Neuronal stem cell (in vitro differentiated cells): ENCODE measurements around the gene BIRC5.

Source experiments
- DNase-seq: peaks from one replicate; pipeline ENCODE4 v3.0.0-alpha.2; 2013; ENCODE audit warnings: low spot score
- H2AFZ ChIP-seq: one replicate; pipeline ENCODE4 v1.6.1; 2013; ENCODE audit warnings: mild to moderate bottlenecking, low read length, inconsistent platforms
- H2AK5ac ChIP-seq: 2 replicates; pipeline ENCODE4 v1.6.1; 2013; ENCODE audit warnings: low read depth, mild to moderate bottlenecking, inconsistent platforms, low read length, moderate library complexity, mixed read lengths
- H2BK120ac ChIP-seq: 2 replicates; pipeline ENCODE4 v1.6.1; 2013; ENCODE audit warnings: low read depth, mild to moderate bottlenecking, inconsistent platforms, low read length, moderate library complexity, mixed read lengths
- H2BK12ac ChIP-seq: one replicate; pipeline ENCODE4 v1.6.1; 2013; ENCODE audit warnings: low read length, inconsistent platforms
- H2BK15ac ChIP-seq: 2 replicates; pipeline ENCODE4 v1.6.1; 2013; ENCODE audit warnings: mild to moderate bottlenecking, low read length, inconsistent platforms, mixed read lengths
- H2BK5ac ChIP-seq: one replicate; pipeline ENCODE4 v1.6.1; 2013; ENCODE audit warnings: inconsistent platforms, mild to moderate bottlenecking, low read length, moderate library complexity
- H3K14ac ChIP-seq: one replicate; pipeline ENCODE4 v1.6.1; 2013; ENCODE audit warnings: low read length, inconsistent platforms
- H3K18ac ChIP-seq: 2 replicates; pipeline ENCODE4 v1.6.1; 2013; ENCODE audit warnings: low read length, inconsistent platforms
- H3K23ac ChIP-seq: 2 replicates; pipeline ENCODE4 v1.6.1; 2013; ENCODE audit warnings: low read depth, mild to moderate bottlenecking, mixed read lengths, low read length, inconsistent platforms; ENCODE audit not compliant: poor library complexity
- H3K27ac ChIP-seq: replicated peaks from 3 replicates; pipeline ENCODE4 v1.5.1; 2013; ENCODE audit warnings: low read length, inconsistent platforms
- H3K27me3 ChIP-seq, 3 experiments: 2 replicates each; pipeline ENCODE4 v1.6.1; 2013; ENCODE audit warnings: low read length in 3 of 3, mild to moderate bottlenecking in 2 of 3, inconsistent platforms in 1 of 3, low read depth in 1 of 3, mixed read lengths in 1 of 3, moderate library complexity in 1 of 3; ENCODE audit not compliant: control insufficient read depth in 3 of 3, insufficient read depth in 3 of 3
- H3K36me3 ChIP-seq, 2 donors: replicated peaks in 1 of 2; 2 replicates each; pipeline ENCODE4 v1.6.1; 2013; ENCODE audit warnings: low read length in 2 of 2; ENCODE audit not compliant: control insufficient read depth in 2 of 2, insufficient read depth in 2 of 2
- H3K4ac ChIP-seq: 2 replicates; pipeline ENCODE4 v1.6.1; 2013; ENCODE audit warnings: inconsistent platforms, mild to moderate bottlenecking, low read length, moderate library complexity
- H3K4me1 ChIP-seq, 2 donors: 1 replicate in 1 of 2; 2 replicates in 1 of 2; pipeline ENCODE4 v1.6.1; 2013; ENCODE audit warnings: low read length in 2 of 2, low read depth in 1 of 2; ENCODE audit not compliant: control insufficient read depth in 2 of 2, insufficient read depth in 1 of 2
- H3K4me2 ChIP-seq: one replicate; pipeline ENCODE4 v1.6.1; 2013; ENCODE audit warnings: mild to moderate bottlenecking, low read length, inconsistent platforms; ENCODE audit not compliant: insufficient read depth, poor library complexity, severe bottlenecking
- H3K4me3 ChIP-seq, 2 donors: 2 replicates each; pipeline ENCODE4 v1.5.1; 2013; ENCODE audit warnings: low read length in 2 of 2, mild to moderate bottlenecking in 2 of 2, inconsistent platforms in 1 of 2, moderate library complexity in 1 of 2
- H3K79me1 ChIP-seq: one replicate; pipeline ENCODE4 v1.6.1; 2013; ENCODE audit warnings: low read depth, mild to moderate bottlenecking, inconsistent platforms, low read length, moderate library complexity
- H3K9ac ChIP-seq: one replicate; pipeline ENCODE4 v1.6.1; 2013; ENCODE audit warnings: mild to moderate bottlenecking, low read depth, low read length, inconsistent platforms; ENCODE audit not compliant: poor library complexity
- H3K9me3 ChIP-seq, 2 donors: replicated peaks in 1 of 2; 2 replicates each; pipeline versions ENCODE3 to v1.6.1; 2013; ENCODE audit warnings: low read length in 2 of 2, mild to moderate bottlenecking in 2 of 2, inconsistent platforms in 1 of 2, low read depth in 1 of 2, mixed read lengths in 1 of 2, moderate library complexity in 1 of 2; ENCODE audit not compliant: control insufficient read depth in 2 of 2, insufficient read depth in 1 of 2
- H4K8ac ChIP-seq: one replicate; pipeline ENCODE4 v1.6.1; 2013; ENCODE audit warnings: low read depth, mild to moderate bottlenecking, inconsistent platforms, low read length, moderate library complexity
- H4K91ac ChIP-seq: one replicate; pipeline ENCODE4 v1.6.1; 2013; ENCODE audit warnings: low read length, low read depth, mild to moderate bottlenecking, inconsistent platforms; ENCODE audit not compliant: poor library complexity
- WGBS, 2 donors: extraction: QIAGEN DNeasy Blood & Tissue Kit; methylation state at CpG; one replicate each; pipeline ENCODE4 v1.1.7; 2013; ENCODE audit warnings: missing lambda C conversion rate in 2 of 2, mixed read lengths in 1 of 2; ENCODE audit not compliant: insufficient read length in 2 of 2, insufficient replicate concordance in 1 of 2; ENCODE audit errors: extremely low coverage in 2 of 2; 5-methylcytosine and 5-hydroxymethylcytosine counted together

The BIRC5 gene

DNA sequence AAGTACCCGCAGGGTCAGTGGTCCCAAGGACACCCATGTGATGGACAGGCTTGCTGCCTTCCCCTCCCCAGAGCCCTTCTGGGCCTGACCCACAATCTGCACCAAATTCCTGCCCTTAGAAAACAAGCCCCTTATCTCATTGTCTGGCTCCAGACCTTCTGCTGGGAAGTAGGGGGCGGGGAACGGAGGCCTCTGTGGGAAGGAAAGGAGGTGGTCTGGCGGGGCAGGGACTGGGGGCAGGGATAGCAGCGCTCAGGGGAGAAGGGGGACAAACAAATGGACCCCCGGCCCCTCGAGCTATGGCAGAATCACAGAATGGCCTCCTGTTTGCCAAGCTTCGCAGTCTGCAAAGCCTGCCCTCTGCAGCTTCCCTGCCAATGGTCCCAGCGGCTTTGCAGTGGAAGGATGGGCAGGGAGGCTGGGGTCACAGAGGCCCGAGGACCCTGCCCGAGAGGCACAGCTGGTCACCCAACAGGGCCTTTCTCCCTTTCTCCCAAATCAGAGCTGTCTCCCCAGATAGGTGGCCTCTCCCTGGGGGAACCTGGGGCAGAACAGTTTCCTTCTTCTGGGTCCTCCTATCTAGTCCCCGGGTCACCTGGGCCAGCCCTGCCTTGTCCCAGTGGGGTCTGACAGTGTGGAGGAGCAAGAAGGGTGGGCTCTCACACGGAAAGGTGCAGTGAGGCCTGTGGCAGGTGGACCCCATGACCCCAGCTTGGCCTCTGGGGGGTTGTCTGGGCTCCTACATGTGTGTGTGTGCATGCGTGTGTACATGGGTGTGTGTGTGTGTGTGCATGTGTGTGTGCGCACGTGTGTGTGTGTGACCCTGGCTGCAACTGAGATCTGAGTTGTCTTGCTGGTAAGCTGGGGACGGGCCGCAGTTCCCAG, 42.9 kb downstream of the BIRC5 start:
- H3K79me1 ChIP-seq: peaks cover 4% of the 10 kb centered on the region
- peak overlapping the region; percentile 48 for H4K8ac ChIP-seq
- peak overlapping the region; percentile 94 for H2BK12ac ChIP-seq
- peak overlapping the region; percentile 97 for H2BK5ac ChIP-seq
- peak overlapping the region; percentile 97 for H3K23ac ChIP-seq
- peak overlapping the region; percentile 97 for H3K18ac ChIP-seq
- H2AFZ ChIP-seq: no peak overlapping the region
- WGBS, 2 donors: no CpG with 5 or more reads among the region's 18 CpGs
- DNase-seq: no peak
- peak overlapping the region; percentile 100 for H2BK120ac ChIP-seq
- no peaks in the 10 kb centered on the region for H3K9me3 ChIP-seq
- no peaks in the 10 kb centered on the region for H3K36me3 ChIP-seq
- no peak overlapping the region for H3K4ac ChIP-seq
- H4K91ac ChIP-seq: peak overlapping the region; percentile 77
- H3K27ac ChIP-seq: peak overlapping the region; percentile 38
- H3K4me3 ChIP-seq: no peak overlapping the region
- H3K4me2 ChIP-seq: no peak overlapping the region
- H2AK5ac ChIP-seq: peak overlapping the region; percentile 97
- H3K4me1 ChIP-seq: peaks cover 31 to 37% of the 10 kb centered on the region in 2 donors
- H2BK15ac ChIP-seq: peak overlapping the region; percentile 99
- peak overlapping the region; percentile 82 for H3K14ac ChIP-seq
- no peaks in the 10 kb centered on the region for H3K27me3 ChIP-seq
- H3K9ac ChIP-seq: no peak overlapping the region

- no peaks in the 10 kb centered on the region for H3K9me3 ChIP-seq
- H3K4me3 ChIP-seq: no peak overlapping the region
- peaks cover 4% of the 10 kb centered on the region for H3K79me1 ChIP-seq
- peak overlapping the region; percentile 58 for H4K91ac ChIP-seq
- peaks cover 31 to 37% of the 10 kb centered on the region in 2 donors for H3K4me1 ChIP-seq
- no peak for DNase-seq
- H3K36me3 ChIP-seq: no peaks in the 10 kb centered on the region
- H2AFZ ChIP-seq: no peak overlapping the region
- peak overlapping the region; percentile 80 for H2BK12ac ChIP-seq
- H3K9ac ChIP-seq: no peak overlapping the region
- H3K27ac ChIP-seq: no peak overlapping the region
- peak overlapping the region; percentile 96 for H2BK15ac ChIP-seq
- peak overlapping the region; percentile 46 for H3K23ac ChIP-seq
- no peak overlapping the region for H3K4me2 ChIP-seq
- peak overlapping the region; percentile 91 for H3K18ac ChIP-seq
- H2AK5ac ChIP-seq: peak overlapping the region; percentile 97
- no CpG with 5 or more reads among the region's 16 CpGs for WGBS, 2 donors
- no peak overlapping the region for H3K14ac ChIP-seq
- peak overlapping the region; percentile 97 for H2BK5ac ChIP-seq
- no peaks in the 10 kb centered on the region for H3K27me3 ChIP-seq
- H4K8ac ChIP-seq: no peak overlapping the region
- H3K4ac ChIP-seq: no peak overlapping the region
- peak overlapping the region; percentile 94 for H2BK120ac ChIP-seq
Measured at GRCh38 chr17:78257810-78258322, 43.8 kb downstream of the BIRC5 start.

DNA sequence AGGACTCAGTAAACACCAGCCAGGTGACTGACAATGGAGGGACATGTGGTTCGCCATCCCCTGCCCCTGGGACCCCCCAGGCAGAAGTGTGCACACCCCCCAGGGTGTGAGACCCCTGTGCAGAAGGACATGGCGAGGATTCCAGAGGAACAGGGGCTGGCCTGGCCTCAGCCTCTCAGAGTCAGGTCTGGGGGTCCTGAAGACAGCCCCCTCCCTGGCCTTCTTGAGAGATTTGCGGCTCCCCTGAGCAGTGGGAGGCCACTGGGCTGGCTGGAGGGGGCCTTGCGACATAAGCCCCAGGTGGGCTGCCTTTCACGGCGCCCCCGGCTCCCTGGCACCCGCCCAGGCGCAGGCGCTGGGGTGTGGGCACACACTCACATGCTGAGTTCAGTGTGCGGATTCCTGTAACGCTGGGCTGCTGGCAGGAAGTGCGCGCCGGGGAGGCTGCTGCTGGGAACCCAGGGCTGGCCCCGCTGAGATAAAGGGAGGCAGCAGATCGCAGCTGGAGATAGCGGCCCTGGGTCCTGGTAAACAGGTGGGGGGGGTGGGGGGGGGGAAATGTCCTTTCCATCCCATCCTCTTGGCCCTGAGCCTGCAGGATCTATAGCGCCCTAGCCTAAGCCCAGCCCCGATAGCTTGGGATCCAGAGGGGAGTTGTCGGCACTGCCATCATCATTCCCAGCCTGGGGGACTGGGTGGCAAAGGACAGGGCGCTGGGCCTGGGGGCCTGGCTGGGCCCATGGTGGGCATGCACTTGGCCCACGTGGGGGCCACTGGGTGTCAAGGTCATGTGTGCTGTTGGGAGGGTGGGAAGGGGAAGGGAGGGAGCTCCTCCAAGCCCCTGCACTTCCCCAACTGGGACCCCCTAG, 44.5 kb downstream of the BIRC5 start:
- H2BK120ac ChIP-seq: peak overlapping the region; percentile 68
- peaks cover 31 to 42% of the 10 kb centered on the region in 2 donors for H3K4me1 ChIP-seq
- peak overlapping the region; percentile 2 for H4K91ac ChIP-seq
- no peak overlapping the region for H3K27ac ChIP-seq
- no peaks in the 10 kb centered on the region for H3K27me3 ChIP-seq
- peak overlapping the region; percentile 97 for H2AK5ac ChIP-seq
- H3K18ac ChIP-seq: peak overlapping the region; percentile 91
- peak overlapping the region; percentile 67 for H2BK15ac ChIP-seq
- peak overlapping the region; percentile 35 for H2BK12ac ChIP-seq
- peak overlapping the region; percentile 46 for H3K23ac ChIP-seq
- no peaks in the 10 kb centered on the region for H3K9me3 ChIP-seq
- no peak for DNase-seq
- no CpG with 5 or more reads among the region's 23 CpGs for WGBS, 2 donors
- H3K4me2 ChIP-seq: no peak overlapping the region
- H3K36me3 ChIP-seq: no peaks in the 10 kb centered on the region
- peaks cover 4% of the 10 kb centered on the region for H3K79me1 ChIP-seq
- H4K8ac ChIP-seq: no peak overlapping the region
- no peak overlapping the region for H3K4ac ChIP-seq
- peak overlapping the region; percentile 62 for H2BK5ac ChIP-seq
- no peak overlapping the region for H3K9ac ChIP-seq
- H3K14ac ChIP-seq: no peak overlapping the region
- no peak overlapping the region for H3K4me3 ChIP-seq
- H2AFZ ChIP-seq: no peak overlapping the region
